RWPE2 (cell line): ENCODE results near the gene ANAPC10.
"Not testable (repeated sequence)": the region's sequence is repeated elsewhere in the genome, so short reads cannot be mapped to it uniquely, and the experiment has no call there.

Experiments used
- ATAC-seq: fragments of 200-7000 bp; cut with Tn5 transposase; 3 replicates; pipeline ENCODE4 v1.9.1; 2021; ENCODE audit warnings: low read depth
- DNase-seq: peaks from one replicate; pipeline ENCODE4 v3.0.0-alpha.2; 2020; ENCODE audit warnings: low spot score
- H3K27ac ChIP-seq: fragments of 450-650 bp; 2 replicates; pipeline ENCODE4 v1.5.1; 2017; ENCODE audit warnings: mild to moderate bottlenecking; ENCODE audit not compliant: poor library complexity, severe bottlenecking
- H3K27me3 ChIP-seq: fragments of 250-450 bp; sonication (Bioruptor Pico); 2 replicates; pipeline ENCODE4 v1.5.1; 2021; ENCODE audit warnings: mild to moderate bottlenecking, moderate library complexity; ENCODE audit not compliant: insufficient read depth, poor library complexity, severe bottlenecking
- H3K36me3 ChIP-seq: fragments of 250-450 bp; sonication (Bioruptor Pico); 2 replicates; pipeline ENCODE4 v1.5.1; 2020; ENCODE audit warnings: low read depth, mild to moderate bottlenecking, moderate library complexity
- H3K4me1 ChIP-seq: fragments of 250-450 bp; sonication (Bioruptor Pico); 2 replicates; pipeline ENCODE4 v1.5.1; 2021; ENCODE audit warnings: mild to moderate bottlenecking, moderate library complexity; ENCODE audit not compliant: insufficient read depth, poor library complexity, severe bottlenecking
- H3K4me3 ChIP-seq: fragments of 250-450 bp; sonication (Bioruptor Pico); 2 replicates; pipeline ENCODE4 v1.5.1; 2021; ENCODE audit warnings: mild to moderate bottlenecking, moderate library complexity; ENCODE audit not compliant: severe bottlenecking
- H3K9me3 ChIP-seq: fragments of 250-450 bp; sonication (Bioruptor Pico); 2 replicates; pipeline ENCODE4 v1.5.1; 2021; ENCODE audit warnings: mild to moderate bottlenecking, moderate library complexity; ENCODE audit not compliant: severe bottlenecking
- TF ChIP-seq, protein P1 (sequence below): fragments of 450-650 bp; IDR thresholded peaks from one replicate; pipeline ENCODE4 v1.5.1; 2017; ENCODE audit warnings: mild to moderate bottlenecking, moderate library complexity; ENCODE audit not compliant: poor library complexity, severe bottlenecking

ANAPC10 gene, protein sequence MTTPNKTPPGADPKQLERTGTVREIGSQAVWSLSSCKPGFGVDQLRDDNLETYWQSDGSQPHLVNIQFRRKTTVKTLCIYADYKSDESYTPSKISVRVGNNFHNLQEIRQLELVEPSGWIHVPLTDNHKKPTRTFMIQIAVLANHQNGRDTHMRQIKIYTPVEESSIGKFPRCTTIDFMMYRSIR

DNA sequence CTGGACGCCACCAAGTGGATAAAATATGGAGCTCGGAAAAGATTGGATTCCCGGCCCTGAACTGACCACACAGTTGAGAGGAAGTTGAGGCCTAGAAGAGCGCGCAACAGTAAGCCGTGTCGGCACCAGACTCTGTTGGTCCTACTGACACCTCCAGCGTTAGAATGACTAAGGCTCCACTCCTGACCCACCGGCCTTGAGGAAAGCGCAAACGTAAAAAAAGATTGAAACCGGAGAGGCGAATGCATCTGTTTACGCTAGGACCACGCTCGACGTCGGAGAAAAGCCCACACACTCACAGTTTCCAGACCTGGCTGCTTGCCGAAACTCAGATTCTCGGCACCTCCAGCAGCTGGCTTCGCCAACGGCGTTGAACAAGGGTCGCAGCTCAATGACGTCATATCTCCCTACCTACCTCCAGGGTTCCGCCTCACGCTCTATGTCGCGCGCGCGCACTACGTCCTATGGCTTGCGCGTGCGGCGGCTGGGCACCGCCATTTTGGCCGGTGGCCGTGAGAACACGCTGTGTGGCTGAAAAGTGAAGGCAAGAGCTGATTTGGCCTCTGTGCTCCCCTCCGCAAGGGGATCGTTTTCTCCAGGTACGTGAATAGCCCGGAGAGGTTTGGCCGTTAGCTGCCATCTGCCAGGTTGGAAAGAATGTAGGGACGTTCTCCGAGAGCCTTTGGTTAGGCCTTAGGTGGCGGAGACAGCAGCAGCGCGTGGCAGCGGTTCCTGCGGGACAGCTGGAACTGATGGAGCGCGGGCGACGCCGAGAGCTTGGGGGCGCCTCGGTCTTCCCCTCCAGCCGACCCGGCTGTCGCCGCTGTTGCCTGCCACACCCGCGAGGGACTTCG lies at the start of gene ANAPC10, which contains the start of gene ABCE1:
Gene ANAPC10, minus strand, starts transcription at position 376 of the 854 bp plus-strand sequence. CDS start 2,097 bp downstream, outside the sequence.
Gene ABCE1, plus strand, starts transcription at position 491 of the 854 bp plus-strand sequence. CDS start 6,102 bp downstream, outside the sequence.
- Histone ChIP-seq H3K27me3 (no peaks in the 10 kb centered on the region), H3K4me3 (peak within 1 kb of the TSS; percentile 85), H3K27ac (peak within 1 kb of the TSS; percentile 72), H3K4me1 (peaks cover 13% of the 10 kb centered on the region), H3K9me3 (peaks cover 3% of the 10 kb centered on the region), H3K36me3 (peaks cover 71% of the 10 kb centered on the region)
- TF ChIP-seq, protein P1, sequence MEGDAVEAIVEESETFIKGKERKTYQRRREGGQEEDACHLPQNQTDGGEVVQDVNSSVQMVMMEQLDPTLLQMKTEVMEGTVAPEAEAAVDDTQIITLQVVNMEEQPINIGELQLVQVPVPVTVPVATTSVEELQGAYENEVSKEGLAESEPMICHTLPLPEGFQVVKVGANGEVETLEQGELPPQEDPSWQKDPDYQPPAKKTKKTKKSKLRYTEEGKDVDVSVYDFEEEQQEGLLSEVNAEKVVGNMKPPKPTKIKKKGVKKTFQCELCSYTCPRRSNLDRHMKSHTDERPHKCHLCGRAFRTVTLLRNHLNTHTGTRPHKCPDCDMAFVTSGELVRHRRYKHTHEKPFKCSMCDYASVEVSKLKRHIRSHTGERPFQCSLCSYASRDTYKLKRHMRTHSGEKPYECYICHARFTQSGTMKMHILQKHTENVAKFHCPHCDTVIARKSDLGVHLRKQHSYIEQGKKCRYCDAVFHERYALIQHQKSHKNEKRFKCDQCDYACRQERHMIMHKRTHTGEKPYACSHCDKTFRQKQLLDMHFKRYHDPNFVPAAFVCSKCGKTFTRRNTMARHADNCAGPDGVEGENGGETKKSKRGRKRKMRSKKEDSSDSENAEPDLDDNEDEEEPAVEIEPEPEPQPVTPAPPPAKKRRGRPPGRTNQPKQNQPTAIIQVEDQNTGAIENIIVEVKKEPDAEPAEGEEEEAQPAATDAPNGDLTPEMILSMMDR = peak; percentile 59
- ATAC-seq = peak; percentile 79
- peak; percentile 97 for DNase-seq

DNA sequence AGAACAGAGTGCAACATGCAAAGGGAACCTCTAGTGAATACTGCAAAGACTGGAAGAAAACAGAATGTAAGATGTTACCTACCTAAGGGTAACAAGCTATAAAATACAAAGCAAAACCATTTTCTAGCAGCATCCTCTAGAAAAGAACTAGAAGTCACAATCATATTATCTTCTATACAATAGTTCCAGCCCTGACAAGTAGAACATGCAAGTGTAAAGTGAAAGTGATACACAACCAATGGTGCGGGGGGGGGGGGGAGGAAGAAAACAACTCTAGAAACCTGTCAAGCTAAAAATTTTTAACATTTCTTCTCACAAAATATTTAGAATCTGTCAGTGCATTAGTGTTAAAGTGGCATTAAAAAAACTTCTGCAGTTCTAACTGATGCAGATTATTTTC lies 38.2 kb upstream of the ANAPC10 start:
- ATAC-seq, H3K4me1 ChIP-seq, H3K27me3 ChIP-seq, H3K4me3 ChIP-seq, DNase-seq, H3K9me3 ChIP-seq, H3K27ac ChIP-seq: not testable (repeated sequence)
- H3K36me3 ChIP-seq = peaks cover 85% of the 10 kb centered on the region

DNA sequence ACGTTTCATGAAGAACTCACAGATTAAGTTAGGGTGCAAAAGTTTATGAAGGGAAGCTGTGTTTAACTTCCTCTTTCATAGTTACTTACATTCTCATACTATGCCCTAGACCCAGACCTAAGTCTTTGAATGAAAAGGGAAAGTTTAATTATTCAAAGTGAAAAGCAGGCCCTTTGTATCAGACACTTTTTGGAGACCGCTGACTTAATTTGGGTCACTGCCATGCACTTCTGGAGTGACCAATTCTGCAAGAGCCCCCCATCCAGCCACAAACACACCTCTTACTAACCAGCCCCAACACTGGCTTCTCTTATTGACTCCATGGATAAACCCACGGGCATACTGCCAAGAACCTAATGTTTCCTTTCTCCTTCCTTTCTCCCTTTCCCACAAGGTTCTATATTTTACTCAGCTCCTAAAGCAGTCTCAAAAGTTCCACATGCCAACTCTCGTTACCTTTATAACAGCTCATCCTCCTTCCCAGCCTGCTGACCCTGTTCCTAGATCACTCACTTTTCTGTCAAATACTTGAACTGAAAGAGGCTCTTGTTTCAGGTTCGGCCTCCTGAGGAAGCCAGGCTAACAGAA lies 34.6 kb upstream of the ANAPC10 start:
- Histone ChIP-seq H3K36me3 (peaks cover 78% of the 10 kb centered on the region), H3K27ac (no peak overlapping the region), H3K4me1 (no peaks in the 10 kb centered on the region), H3K27me3 (no peaks in the 10 kb centered on the region), H3K4me3 (no peak overlapping the region), H3K9me3 (no peaks in the 10 kb centered on the region)
- no peak for DNase-seq
- TF ChIP-seq, protein P1 = no peak
- peak; percentile 15; the same call in 1 of the 3 replicates for ATAC-seq

DNA sequence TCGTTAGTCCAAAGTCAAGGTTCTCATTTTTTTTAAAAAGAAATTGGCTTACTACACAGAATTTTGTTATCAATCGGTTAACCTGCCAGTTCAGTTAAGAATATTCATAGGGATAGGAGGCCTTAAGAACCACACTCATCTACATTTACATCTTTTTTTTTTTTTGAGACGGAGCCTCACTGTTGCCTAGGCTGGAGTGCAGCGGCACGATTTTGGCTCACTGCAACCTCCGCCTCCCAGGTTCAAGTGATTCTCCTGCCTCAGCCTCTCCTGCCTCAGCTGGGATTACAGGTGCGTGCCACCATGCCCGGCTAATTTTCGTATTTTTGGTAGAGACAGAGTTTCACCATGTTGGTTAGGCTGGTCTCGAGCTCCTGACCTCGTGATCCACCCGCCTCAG lies 33.9 kb upstream of the ANAPC10 start:
- ATAC-seq = no peak
- H3K9me3 ChIP-seq = no peaks in the 10 kb centered on the region
- TF ChIP-seq, protein P1 = no peak
- no peaks in the 10 kb centered on the region for H3K27me3 ChIP-seq
- H3K27ac ChIP-seq = no peak overlapping the region
- H3K4me1 ChIP-seq = no peaks in the 10 kb centered on the region
- H3K4me3 ChIP-seq = no peak overlapping the region
- DNase-seq = no peak
- peaks cover 79% of the 10 kb centered on the region for H3K36me3 ChIP-seq

DNA sequence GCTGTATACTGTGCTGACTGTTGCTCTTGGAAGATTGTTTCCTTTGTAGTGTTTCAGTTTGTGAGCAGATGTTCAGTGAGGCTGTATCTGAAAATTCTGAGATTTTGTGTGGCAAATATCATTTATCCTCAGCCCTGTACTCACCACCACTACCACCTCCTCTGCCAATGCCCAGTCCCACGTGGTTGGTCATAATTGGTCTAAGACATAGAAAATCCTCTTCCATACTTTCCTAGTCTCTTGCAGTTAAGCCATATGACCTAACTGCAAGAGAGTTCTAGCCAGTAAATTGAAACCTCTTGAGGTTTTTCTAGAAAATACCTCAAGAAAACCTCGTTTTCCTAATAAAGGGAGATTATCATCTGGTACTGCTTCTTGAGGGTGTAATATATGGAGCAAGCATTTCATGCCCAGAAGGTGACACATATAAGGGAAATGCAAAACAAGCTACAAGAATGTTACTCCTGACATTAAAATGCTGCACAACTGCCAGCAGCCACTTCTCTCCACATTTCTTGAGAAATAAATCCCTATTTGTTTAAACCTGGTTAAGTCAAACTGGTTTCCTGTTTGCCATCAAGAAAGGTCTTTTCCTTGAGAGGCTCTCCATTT lies 32.9 kb upstream of the ANAPC10 start:
- Histone ChIP-seq H3K36me3 (peaks cover 83% of the 10 kb centered on the region), H3K9me3 (no peaks in the 10 kb centered on the region), H3K27me3 (no peaks in the 10 kb centered on the region), H3K4me1 (no peaks in the 10 kb centered on the region), H3K4me3 (no peak overlapping the region), H3K27ac (no peak overlapping the region)
- DNase-seq (no peak), ATAC-seq (peak; percentile 52)
- TF ChIP-seq, protein P1 = no peak
